HG03354 (cell line): Measurements from ENCODE around the gene DDX10.

Source experiments
- ATAC-seq: cut with Tn5 transposase; IDR thresholded peaks from one replicate; pipeline ENCODE4 v1.9.1; 2021; ENCODE audit warnings: mild to moderate bottlenecking; ENCODE audit not compliant: unreplicated experiment, poor library complexity, severe bottlenecking

DDX10 gene

DNA sequence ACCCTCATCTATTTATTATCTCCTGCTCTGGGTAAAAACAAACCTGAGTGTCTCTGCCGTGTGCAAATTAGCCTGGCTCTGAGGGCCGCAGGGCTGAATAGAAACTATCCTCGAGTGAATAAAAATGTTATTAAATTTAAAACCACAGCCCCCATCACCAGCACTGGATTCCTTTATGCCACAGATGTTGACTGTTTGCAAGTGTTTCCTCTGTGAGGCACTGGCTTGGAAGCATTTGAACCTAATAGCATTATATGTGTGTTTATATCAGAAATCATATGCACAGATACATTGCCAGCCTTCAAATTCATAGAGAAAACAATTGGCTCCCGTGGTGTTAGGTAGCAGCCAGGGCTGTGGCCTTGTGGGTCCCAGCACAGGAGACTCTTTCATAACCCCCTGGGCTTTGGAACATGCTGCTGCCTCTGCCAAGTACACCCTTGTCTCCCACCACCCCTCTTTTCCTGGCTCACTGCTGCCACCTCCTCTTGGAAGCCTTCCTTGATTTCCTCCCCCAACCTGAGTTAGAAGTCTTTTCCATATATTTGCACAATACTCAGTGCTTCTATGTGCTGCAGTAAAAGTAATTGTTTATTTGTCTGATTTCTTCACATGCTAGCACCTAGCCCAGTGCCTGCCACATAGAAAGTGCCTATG, 294.4 kb downstream of the DDX10 start:
- ATAC-seq, result no peak

DNA sequence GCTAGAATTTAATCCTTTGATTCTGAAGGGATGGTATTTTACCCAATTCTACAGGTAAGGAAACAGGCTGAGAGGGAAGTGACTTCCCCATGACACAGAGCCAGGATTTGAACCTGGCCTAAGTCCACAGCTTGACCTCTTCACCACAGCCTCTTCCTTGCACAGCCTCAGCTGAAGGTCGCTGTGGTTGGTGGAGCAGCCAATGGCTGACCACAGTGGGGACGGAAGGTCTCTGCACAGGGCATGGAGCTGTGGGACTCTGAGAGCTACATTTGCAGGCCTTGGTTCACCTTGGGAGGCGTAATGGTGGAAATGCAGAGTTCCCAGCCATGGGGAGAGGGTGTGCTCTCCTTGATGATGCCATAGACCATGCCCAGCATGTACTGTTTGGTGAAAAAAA, 295.0 kb downstream of the DDX10 start:
- ATAC-seq, result no peak

- ATAC-seq, result no peak
These were observed 295.6 kb downstream of the DDX10 start for GRCh38 chr11:108960501-108960900.

- no peak for ATAC-seq
These were observed 296.2 kb downstream of the DDX10 start for GRCh38 chr11:108961095-108961494.

DNA sequence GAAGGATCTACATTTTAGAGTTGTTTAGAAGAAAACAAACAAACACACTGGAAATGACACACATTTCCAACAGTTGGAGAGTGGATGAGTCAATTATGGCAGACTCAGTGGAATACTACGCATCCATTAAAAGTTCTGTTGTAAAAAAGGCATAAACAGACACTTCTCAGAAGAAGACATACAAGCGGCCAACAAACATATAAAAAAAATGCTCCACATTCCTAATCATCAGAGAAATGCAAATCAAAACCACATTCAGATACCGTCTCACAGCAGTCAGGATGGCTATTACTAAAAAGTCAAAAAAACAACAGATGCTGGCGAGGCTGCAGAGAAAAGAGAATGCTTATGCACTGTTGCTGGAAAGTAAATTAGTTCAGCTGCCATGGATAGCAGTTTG, 298.2 kb downstream of the DDX10 start:
- ATAC-seq, result no peak

DNA sequence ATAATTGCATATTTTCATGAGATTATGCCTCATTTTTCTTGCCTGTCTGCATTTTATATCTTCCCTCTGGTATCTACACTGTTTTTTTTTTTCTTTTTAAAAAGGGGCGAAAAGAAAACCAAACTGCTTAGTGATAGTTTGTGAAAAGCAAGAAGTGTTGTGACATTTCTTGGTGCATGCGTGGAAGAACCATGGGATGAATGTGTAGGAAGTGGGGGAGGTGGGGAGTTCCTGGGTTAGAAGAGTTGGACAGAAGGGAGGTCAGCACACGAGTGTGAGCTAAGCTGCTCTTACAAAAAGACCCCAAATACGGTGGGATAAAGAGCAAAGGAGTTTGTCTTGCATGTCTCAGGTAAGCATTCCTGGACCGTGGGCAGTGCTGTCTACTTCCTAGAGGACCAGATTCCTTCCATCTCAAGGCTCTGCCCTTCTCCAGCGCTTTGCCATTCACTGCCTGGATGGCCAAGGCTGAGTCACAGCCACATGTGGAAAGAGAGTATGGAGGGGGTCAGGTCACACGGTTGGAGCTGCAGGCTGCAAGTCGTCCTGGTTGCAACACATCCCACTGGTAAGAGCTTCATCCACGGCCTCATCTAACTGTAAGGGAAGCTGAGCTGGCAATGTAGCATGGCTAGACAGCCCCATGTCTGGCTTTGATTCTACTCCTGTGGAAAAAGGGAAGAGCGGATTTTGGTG, 300.6 kb downstream of the DDX10 start:
- no peak for ATAC-seq

GRCh38 chr11:108966206-108966605, 301.3 kb downstream of the DDX10 start:
- no peak for ATAC-seq

DNA sequence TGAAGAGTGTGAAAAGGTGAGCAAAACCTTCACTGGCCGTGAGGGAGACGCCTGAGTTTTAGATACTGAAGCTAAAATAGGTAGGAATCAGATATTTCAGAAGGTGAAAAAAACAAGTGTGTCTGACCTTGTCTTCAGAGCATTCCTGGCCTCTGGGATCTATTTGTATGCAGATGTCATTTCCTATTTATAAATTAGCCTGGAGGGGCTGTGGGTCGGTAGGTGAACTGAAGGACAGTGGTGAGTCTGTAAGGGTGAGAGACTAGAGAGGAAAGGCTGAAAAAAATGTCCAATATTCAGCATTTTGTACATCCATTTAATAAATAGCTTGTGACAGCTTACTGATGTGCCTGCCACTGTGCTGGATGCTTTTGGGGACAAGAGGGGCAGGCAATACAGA, 302.1 kb downstream of the DDX10 start:
- no peak for ATAC-seq

- ATAC-seq, result no peak
These were observed 302.7 kb downstream of the DDX10 start for GRCh38 chr11:108967571-108967970.

- no peak for ATAC-seq
These were observed 305.5 kb downstream of the DDX10 start for GRCh38 chr11:108970221-108970991.

DNA sequence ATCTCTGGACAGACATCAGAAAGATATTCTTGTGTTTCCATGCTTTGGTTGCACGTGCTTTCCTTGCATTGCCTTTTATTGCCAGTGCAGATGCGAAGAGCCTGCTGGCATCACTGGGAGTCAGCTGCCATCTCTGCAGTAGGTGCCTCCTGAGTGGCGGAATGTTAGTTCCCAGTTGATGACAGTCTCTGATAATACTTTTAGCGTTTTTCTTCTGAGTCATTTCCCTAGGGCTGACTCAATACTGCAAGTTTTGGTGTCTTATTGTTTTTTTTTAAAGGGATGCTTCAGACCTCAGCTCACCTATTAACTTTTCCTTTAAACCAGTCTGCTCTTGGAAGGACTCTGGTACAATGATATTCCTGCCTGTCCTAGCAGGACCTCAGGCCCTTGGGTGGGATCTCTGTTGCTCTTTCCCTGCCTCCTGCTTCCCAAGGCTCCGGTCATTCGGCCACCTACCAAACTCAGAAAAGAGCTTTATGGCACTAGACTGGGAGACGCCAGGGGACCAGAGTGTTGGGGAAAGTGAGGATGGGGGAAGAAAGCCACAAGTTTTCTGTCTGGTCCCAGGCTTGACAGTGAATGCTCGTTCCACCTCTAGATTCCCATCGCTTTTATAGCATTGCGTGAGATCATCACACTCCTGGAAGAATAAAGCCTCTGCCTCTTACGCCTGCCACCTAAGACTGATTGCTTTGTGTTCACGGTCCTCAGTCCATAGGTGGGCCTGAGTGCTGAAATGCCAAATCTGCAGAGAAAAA, 308.7 kb downstream of the DDX10 start:
- ATAC-seq, result no peak

GRCh38 chr11:108975026-108975425, 310.2 kb downstream of the DDX10 start:
- ATAC-seq, result no peak

DNA sequence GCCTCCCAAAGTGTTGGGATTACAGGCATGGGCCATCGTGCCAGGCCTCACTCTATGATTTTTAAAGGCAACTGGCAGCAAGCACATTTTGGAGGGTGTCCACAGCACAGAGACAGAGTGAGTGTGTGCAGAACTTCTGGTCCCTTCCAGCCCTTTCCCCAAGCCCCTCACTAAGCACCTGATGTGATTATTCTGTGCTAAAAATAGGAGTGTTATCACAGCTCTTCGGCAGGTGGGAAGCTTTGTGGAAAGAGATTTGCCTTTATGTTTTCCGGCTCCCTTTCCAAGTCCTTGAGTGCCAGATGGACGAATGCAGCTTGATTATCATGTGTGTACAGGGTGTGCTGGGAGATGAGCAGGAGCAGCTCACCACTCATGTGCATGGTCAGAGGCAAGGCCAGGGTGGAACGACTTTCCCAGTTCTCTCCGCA, 310.8 kb downstream of the DDX10 start:
- no peak for ATAC-seq

GRCh38 chr11:108983636-108984420, 319.0 kb downstream of the DDX10 start:
- ATAC-seq, result no peak

DNA sequence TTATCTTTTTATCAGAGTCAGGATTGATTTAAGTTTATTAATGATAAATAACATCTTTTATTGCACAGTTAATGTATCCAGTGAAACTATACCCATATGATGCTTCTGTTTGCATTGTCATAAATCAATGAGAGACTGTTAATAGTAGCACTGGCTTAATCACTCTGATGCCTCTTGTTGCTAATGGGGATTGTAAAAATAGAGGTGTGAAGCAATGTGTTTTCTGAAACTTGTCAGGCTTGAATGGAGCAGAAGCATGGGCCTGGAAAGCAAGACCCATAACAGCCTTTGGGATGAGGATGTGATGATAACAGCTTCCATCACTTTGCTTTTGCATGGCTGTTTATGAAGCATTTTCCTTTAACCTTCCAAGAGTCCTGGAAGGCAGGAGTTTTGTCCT, 319.7 kb downstream of the DDX10 start:
- no peak for ATAC-seq

GRCh38 chr11:108985236-108985944, 320.5 kb downstream of the DDX10 start:
- no peak for ATAC-seq

GRCh38 chr11:108985945-108986279, 321.0 kb downstream of the DDX10 start:
- no peak for ATAC-seq
